AG09309 (cell line): ENCODE measurements around the gene NOSTRIN.

ENCODE experiments used
- DNase-seq: peaks from one replicate; pipeline ENCODE4 v3.0.0-alpha.2; 2010; ENCODE audit warnings: low read depth
- H3K4me3 ChIP-seq: 2 replicates; pipeline ENCODE4 v1.5.1; 2011; ENCODE audit warnings: mild to moderate bottlenecking, low read depth, low read length, moderate library complexity; ENCODE audit not compliant: control insufficient read depth
- CTCF ChIP-seq: IDR thresholded peaks from 2 replicates; pipeline ENCODE4 v1.5.1; 2011; ENCODE audit warnings: mild to moderate bottlenecking, low read depth, low read length, inconsistent platforms; ENCODE audit not compliant: insufficient read depth, control insufficient read depth; ENCODE audit errors: missing control alignments

NOSTRIN gene

DNA sequence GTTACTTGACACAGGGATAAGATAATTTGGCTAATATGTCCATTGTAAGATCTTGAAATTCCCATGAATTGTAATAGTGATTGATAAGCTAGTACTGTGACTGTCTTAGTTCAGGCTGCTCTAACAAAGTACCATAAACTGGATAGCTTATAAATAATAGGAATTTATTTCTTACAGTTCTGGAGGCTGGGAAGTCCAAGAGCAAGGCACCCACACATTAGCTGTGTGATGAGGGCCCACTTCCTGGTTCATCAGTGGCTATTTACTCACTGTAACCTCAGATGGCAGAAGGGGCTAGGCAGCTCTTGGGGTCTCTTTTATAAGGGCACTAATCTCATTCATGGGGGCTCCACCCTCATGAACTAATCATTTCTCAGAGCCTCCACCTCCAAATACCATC lies 28.5 kb downstream of the NOSTRIN start:
- no peak overlapping the region for H3K4me3 ChIP-seq
- DNase-seq: no peak
- TF ChIP-seq CTCF: no peak

GRCh38 chr2:168831662-168832061 lies 29.2 kb downstream of the NOSTRIN start:
- TF ChIP-seq CTCF: no peak
- no peak for DNase-seq
- H3K4me3 ChIP-seq: no peak overlapping the region

- H3K4me3 ChIP-seq: no peak overlapping the region
- no peak for DNase-seq
- TF ChIP-seq CTCF: no peak
Observed at GRCh38 chr2:168835969-168836368, 33.5 kb downstream of the NOSTRIN start.

DNA sequence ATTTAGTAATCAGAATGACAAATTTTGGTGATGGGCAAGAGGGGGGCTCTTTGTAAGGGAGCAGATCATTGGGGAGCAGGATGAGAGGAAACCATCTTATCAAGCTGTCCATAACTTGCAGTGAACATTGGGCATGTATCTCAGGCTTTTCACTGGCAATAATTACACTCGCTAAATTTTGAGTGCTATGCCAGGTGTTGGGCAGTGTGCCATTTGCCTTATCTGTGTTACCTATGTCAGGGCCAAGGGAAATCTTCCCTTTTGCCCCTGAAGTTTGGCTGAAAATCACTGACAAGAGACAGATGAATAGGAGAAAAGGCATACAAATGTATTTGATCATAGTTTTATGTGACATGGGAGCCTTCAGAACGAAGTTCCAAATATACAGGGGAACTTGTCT lies 39.0 kb downstream of the NOSTRIN start:
- TF ChIP-seq CTCF: no peak
- DNase-seq: no peak

GRCh38 chr2:168843253-168843652 lies 40.8 kb downstream of the NOSTRIN start:
- DNase-seq: no peak
- no peak for TF ChIP-seq CTCF
- no peak overlapping the region for H3K4me3 ChIP-seq

More for the DNA sequence above, 39.0 kb downstream of the NOSTRIN start:
- H3K4me3 ChIP-seq: no peak overlapping the region

GRCh38 chr2:168848225-168848624 lies 45.8 kb downstream of the NOSTRIN start:
- H3K4me3 ChIP-seq: no peak overlapping the region
- no peak for TF ChIP-seq CTCF
- no peak for DNase-seq

DNA sequence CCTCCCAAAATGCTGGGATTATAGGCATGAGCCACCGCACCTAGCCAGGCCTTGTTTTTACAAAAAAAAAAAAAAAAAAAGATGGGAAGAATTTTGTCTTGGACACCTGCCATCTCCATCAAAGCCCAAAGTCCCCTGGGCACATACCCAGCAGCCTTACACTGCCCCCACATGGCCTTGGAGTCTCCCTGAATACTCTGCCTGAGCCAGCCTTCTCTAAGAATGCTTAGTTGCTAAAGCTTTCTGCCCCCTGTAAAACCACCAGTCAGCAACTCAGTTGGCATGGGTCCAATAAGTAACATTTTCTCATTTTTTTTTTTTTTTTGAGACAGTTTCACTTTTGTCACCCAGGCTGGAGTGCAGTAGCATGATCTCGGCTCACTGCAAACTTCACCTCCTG lies 47.2 kb downstream of the NOSTRIN start:
- no peak for TF ChIP-seq CTCF
- no peak overlapping the region for H3K4me3 ChIP-seq
- DNase-seq: no peak
